ENCODE results near the gene DBN1.

DNA sequence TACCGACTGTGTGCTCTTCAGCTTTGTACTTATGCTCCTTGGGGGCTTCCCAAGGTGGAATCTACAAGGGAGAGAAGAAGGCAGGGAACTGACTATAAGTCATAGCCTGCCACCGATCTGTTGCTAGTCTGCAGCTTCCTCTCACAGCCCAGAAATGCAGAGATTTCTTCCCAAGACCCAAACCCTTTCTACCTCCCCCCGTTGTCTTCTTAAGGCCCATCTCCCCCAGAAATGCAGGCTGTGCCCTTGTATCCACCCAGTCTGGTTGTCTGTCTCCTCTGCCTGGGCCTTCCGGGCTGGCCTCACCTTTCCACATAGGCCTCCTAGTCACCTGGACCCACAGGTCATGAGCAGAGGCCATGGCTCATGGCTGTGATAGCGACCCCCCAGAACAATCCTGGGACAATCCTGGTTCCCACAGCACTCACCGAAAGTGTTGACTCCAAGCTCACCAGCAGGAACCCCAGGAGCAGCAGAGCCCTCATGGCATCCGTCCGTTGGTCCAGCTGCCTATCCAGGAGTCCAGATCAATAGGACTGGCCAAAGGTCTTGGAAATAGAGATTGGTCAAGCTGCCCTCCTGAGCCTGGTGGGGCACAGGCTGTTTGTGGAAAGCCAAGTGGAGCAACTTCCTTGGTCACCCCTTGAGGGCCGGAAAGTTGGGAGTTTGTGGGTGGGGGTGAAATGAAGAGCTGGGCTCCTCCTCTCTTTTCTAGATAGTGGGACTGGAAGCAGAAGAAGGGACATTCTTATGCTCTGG, 64.2 kb downstream of the DBN1 start, which contains the start of gene F12:
- no peak for TF ChIP-seq YY1 (IDR thresholded peaks at IDR 0.05; ENCODE audit: borderline replicate concordance in 1 of 3, control insufficient read depth in 1 of 3, extremely low read depth in 1 of 3, insufficient read depth in 3 of 3, insufficient read length in 1 of 3, insufficient replicate concordance in 2 of 3, low read depth in 1 of 3, low read length in 2 of 3)
- TF ChIP-seq TCF7L2 (IDR thresholded peaks at IDR 0.05; ENCODE audit: low read depth, low read length): no peak
- TF ChIP-seq MAZ (CRISPR knock-in tag; conservative IDR thresholded peaks at IDR 0.05 in 1 of 2, IDR thresholded peaks at IDR 0.05 in 1 of 2): no peak

Data from K562 (cell line).